ENCODE data around the gene EMC6. TPM values are rescaled to one million over a fixed set of nuclear protein-coding genes. Genes with fewer than 3 reads are reported as not detected.
A peak's percentile ranks its signal among the peaks of the same experiment; 100 is the strongest.

EMC6 gene
- total and polyA plus RNA-seq, 11 donors, result 24.2 to 190 (median 52.1) TPM

GRCh38 chr17:3712811-3713463, 44.3 kb downstream of the EMC6 start:
- no peak for ATAC-seq
- WGBS, 4 donors, result 81 to 85% (median 85%) methylated on average over 13 of the region's 13 CpGs
- no peak for TF ChIP-seq POLR2A (IDR thresholded peaks at IDR 0.05)
- TF ChIP-seq, protein P1, sequence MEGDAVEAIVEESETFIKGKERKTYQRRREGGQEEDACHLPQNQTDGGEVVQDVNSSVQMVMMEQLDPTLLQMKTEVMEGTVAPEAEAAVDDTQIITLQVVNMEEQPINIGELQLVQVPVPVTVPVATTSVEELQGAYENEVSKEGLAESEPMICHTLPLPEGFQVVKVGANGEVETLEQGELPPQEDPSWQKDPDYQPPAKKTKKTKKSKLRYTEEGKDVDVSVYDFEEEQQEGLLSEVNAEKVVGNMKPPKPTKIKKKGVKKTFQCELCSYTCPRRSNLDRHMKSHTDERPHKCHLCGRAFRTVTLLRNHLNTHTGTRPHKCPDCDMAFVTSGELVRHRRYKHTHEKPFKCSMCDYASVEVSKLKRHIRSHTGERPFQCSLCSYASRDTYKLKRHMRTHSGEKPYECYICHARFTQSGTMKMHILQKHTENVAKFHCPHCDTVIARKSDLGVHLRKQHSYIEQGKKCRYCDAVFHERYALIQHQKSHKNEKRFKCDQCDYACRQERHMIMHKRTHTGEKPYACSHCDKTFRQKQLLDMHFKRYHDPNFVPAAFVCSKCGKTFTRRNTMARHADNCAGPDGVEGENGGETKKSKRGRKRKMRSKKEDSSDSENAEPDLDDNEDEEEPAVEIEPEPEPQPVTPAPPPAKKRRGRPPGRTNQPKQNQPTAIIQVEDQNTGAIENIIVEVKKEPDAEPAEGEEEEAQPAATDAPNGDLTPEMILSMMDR (IDR thresholded peaks at IDR 0.05), result no peak
- intact Hi-C loops (cut with DNase I), result no loop called here
- Histone ChIP-seq H3K4me3 (no peak overlapping the region), H3K27ac (peak overlapping the region in 1 of 12 donors; percentile 13), H3K9me3 (no peaks in the 10 kb centered on the region), H3K4me1 (peaks cover 0 to 37% (median 0%) of the 10 kb centered on the region in 12 donors), H3K27me3 (no peaks in the 10 kb centered on the region), H3K36me3 (peaks cover 6 to 64% (median 53%) of the 10 kb centered on the region in 9 donors)
- DNase-seq, result no peak

DNA sequence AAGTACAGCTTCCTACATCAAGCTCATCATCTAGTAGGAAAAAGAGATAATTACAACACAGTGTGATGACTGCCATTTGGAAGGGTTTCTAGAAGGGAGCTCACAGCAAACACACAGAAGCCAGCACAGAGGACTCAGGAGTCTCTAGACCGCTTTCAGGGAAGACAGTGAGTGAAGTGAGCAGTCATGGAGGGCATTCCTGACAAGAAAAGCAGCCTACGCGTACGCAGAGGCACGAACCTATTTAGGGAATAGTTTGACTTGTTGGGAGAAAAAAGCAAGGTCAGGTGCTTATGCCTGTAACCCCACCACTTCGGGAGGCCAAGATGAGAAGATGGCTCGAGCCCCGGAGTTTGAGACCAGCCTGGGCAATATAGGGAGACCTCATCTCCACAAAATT, 46.7 kb downstream of the EMC6 start:
- Histone ChIP-seq H3K27me3 (no peaks in the 10 kb centered on the region), H3K4me3 (no peak overlapping the region), H3K27ac (no peak overlapping the region), H3K36me3 (peaks cover 6 to 88% (median 69%) of the 10 kb centered on the region in 9 donors), H3K9me3 (no peaks in the 10 kb centered on the region), H3K4me1 (peaks cover 0 to 48% (median 2%) of the 10 kb centered on the region in 12 donors)
- intact Hi-C loops (cut with DNase I), result no loop called here
- WGBS, 4 donors, result 83 to 95% (median 87%) methylated on average over 8 of the region's 8 CpGs
- DNase-seq, result no peak
- no peak for ATAC-seq
- TF ChIP-seq, protein P1 (IDR thresholded peaks at IDR 0.05), result no peak
- TF ChIP-seq POLR2A (IDR thresholded peaks at IDR 0.05), result no peak

DNA sequence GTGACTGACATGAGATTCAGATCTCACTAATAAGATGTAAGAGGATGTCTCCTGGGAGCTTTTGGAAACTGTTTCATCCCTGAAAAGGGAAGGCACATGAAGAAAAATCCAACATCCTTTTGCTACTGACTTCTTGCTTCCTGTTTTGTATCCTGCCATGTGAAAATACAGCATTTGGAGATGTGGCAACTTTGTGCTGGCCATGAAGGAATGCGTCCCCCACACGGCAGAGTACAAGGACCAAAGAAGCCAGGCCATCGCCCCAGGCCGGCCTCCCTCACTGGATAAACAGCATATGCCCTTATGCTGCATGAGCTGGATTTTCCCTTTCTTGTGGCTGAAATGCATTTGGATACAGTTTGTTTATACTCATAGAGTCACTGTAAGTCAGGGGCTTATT, 49.6 kb downstream of the EMC6 start:
- Histone ChIP-seq H3K9me3 (no peaks in the 10 kb centered on the region), H3K27me3 (no peaks in the 10 kb centered on the region), H3K4me3 (no peak overlapping the region), H3K27ac (no peak overlapping the region), H3K4me1 (peaks cover 3 to 48% (median 13%) of the 10 kb centered on the region in 12 donors), H3K36me3 (peaks cover 6 to 78% (median 67%) of the 10 kb centered on the region in 9 donors)
- no peak for ATAC-seq
- DNase-seq, result no peak
- WGBS, 4 donors, result 85 to 94% (median 87%) methylated on average over 4 of the region's 4 CpGs
- intact Hi-C loops (cut with DNase I), result no loop called here
- TF ChIP-seq POLR2A (IDR thresholded peaks at IDR 0.05), result no peak
- TF ChIP-seq, protein P1 (IDR thresholded peaks at IDR 0.05), result no peak

DNA sequence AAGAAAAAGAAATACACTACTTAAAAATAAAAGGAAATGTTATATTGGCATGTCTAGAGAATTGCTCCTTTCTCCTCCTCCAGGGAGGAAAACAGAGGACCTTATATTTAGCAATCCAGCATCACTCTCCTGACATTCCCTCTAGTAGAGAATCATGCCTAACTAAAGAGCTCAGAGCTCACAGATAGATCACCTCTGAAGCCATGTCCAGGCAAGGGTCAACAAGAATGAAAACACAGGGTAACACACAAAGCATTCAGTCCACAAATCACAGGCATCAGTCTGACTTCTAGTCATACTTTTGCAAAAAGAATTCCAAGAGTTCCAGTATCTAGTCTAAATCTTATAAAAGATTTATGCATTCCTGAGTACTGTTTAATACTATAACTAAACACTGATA, 50.7 kb downstream of the EMC6 start:
- no peaks in the 10 kb centered on the region for H3K27me3 ChIP-seq
- peaks cover 5 to 50% (median 16%) of the 10 kb centered on the region in 12 donors for H3K4me1 ChIP-seq
- intact Hi-C loops (cut with DNase I), result no loop called here
- no peak for TF ChIP-seq POLR2A (IDR thresholded peaks at IDR 0.05)
- TF ChIP-seq, protein P1 (IDR thresholded peaks at IDR 0.05), result no peak
- no peak overlapping the region for H3K4me3 ChIP-seq
- DNase-seq (no peak), ATAC-seq (peak in 1 of 4 donors; percentile 21)
- no peaks in the 10 kb centered on the region for H3K9me3 ChIP-seq
- peak overlapping the region in 2 of 12 donors; percentile 21 to 82 for H3K27ac ChIP-seq
- peaks cover 6 to 75% (median 61%) of the 10 kb centered on the region in 9 donors for H3K36me3 ChIP-seq

Other genes starting within 250 kb of the EMC6 start
- under 1 TPM in 1 of 9 donors, not detected in 8; 0.52 TPM for gene OR1E2, start 235.0 kb upstream of the EMC6 start, total RNA-seq
- not detected for gene OR1E2, start 235.0 kb upstream of the EMC6 start, polyA plus RNA-seq
- under 1 TPM in 5 of 9 donors, not detected in 4; 0.16 to 0.72 (median 0.44) TPM for gene SPATA22, start 197.0 kb upstream of the EMC6 start, total RNA-seq
- under 1 TPM in 1 of 2 donors, not detected in 1; 0.23 TPM for gene SPATA22, start 197.0 kb upstream of the EMC6 start, polyA plus RNA-seq
- 1 to 10 TPM in 6 of 9 donors, under 1 TPM in 3; 0.44 to 2.4 (median 1.3) TPM for gene ASPA, start 192.8 kb upstream of the EMC6 start, total RNA-seq
- gene ASPA, start 192.8 kb upstream of the EMC6 start, polyA plus RNA-seq, result under 1 TPM; 0.26 to 0.88 TPM
- gene TRPV3, start 111.0 kb upstream of the EMC6 start, total RNA-seq, result 1 to 10 TPM in 4 of 9 donors, under 1 TPM in 4, not detected in 1; 0.25 to 1.7 (median 0.97) TPM
- under 1 TPM; 0.32 to 0.65 TPM for gene TRPV3, start 111.0 kb upstream of the EMC6 start, polyA plus RNA-seq
- 1 to 10 TPM; 2.0 to 4.5 (median 3.3) TPM for gene TRPV1, start 59.4 kb upstream of the EMC6 start, total RNA-seq
- gene TRPV1, start 59.4 kb upstream of the EMC6 start, polyA plus RNA-seq, result 1 to 10 TPM; 1.9 to 4.9 TPM
- 1 to 10 TPM; 2.5 to 7.3 (median 3.6) TPM for gene SHPK, start 32.6 kb upstream of the EMC6 start, total RNA-seq
- 1 to 10 TPM; 2.9 to 3.7 TPM for gene SHPK, start 32.6 kb upstream of the EMC6 start, polyA plus RNA-seq
- 10 to 100 TPM in 3 of 9 donors, 1 to 10 TPM in 6; 6.2 to 19.0 (median 8.7) TPM for gene CTNS, start 32.1 kb upstream of the EMC6 start, total RNA-seq
- 10 to 100 TPM in 1 of 2 donors, 1 to 10 TPM in 1; 6.8 to 10.9 TPM for gene CTNS, start 32.1 kb upstream of the EMC6 start, polyA plus RNA-seq
- gene TAX1BP3, start 234 bp upstream of the EMC6 start, total RNA-seq, result 100 to 1,000 TPM; 122 to 291 (median 177) TPM
- 100 to 1,000 TPM; 131 to 203 TPM for gene TAX1BP3, start 234 bp upstream of the EMC6 start, polyA plus RNA-seq
- gene P2RX5, start 27.3 kb downstream of the EMC6 start, total RNA-seq, result 10 to 100 TPM in 6 of 9 donors, 1 to 10 TPM in 3; 5.4 to 66.4 (median 14.3) TPM
- gene P2RX5, start 27.3 kb downstream of the EMC6 start, polyA plus RNA-seq, result 100 to 1,000 TPM in 1 of 2 donors, 10 to 100 TPM in 1; 13.1 to 108 TPM
- 1 to 10 TPM in 1 of 9 donors, under 1 TPM in 8; 0.15 to 2.1 (median 0.32) TPM for gene HASPIN, start 55.1 kb downstream of the EMC6 start, total RNA-seq
- 1 to 10 TPM in 1 of 2 donors, not detected in 1; 1.1 TPM for gene HASPIN, start 55.1 kb downstream of the EMC6 start, polyA plus RNA-seq
- 10 to 100 TPM in 8 of 9 donors, 1 to 10 TPM in 1; 7.1 to 17.1 (median 15.3) TPM for gene ITGAE, start 132.4 kb downstream of the EMC6 start, total RNA-seq
- gene ITGAE, start 132.4 kb downstream of the EMC6 start, polyA plus RNA-seq, result 10 to 100 TPM; 15.3 to 32.9 TPM
- gene NCBP3, start 177.4 kb downstream of the EMC6 start, total RNA-seq, result 10 to 100 TPM; 10.6 to 26.4 (median 21.6) TPM
- gene NCBP3, start 177.4 kb downstream of the EMC6 start, polyA plus RNA-seq, result 10 to 100 TPM; 10.4 to 20.2 TPM
- gene CAMKK1, start 224.2 kb downstream of the EMC6 start, total RNA-seq, result 1 to 10 TPM; 2.0 to 6.8 (median 4.3) TPM
- gene CAMKK1, start 224.2 kb downstream of the EMC6 start, polyA plus RNA-seq, result 1 to 10 TPM; 2.0 to 4.2 TPM
- gene P2RX1, start 247.7 kb downstream of the EMC6 start, total RNA-seq, result 1 to 10 TPM in 2 of 9 donors, under 1 TPM in 7; 0.22 to 5.5 (median 0.52) TPM
- gene P2RX1, start 247.7 kb downstream of the EMC6 start, polyA plus RNA-seq, result 1 to 10 TPM in 1 of 2 donors, under 1 TPM in 1; 0.19 to 1.4 TPM